Panc1 (cell line): Measurements from ENCODE around the gene PGA5. TPM values are rescaled to one million over a fixed set of nuclear protein-coding genes. Genes with fewer than 3 reads are reported as not detected.

ENCODE experiments used
- ATAC-seq: fragments of 200-7000 bp; cut with Tn5 transposase; 2 replicates; pipeline ENCODE4 v1.9.1; 2020; ENCODE audit warnings: mild to moderate bottlenecking, moderate library complexity
- BruUV-seq: library from RNA; stranded (reverse); fragments of 400-500 nt; replicated peaks from 2 replicates; lab custom pipeline; 2021; lab: Mats Ljungman, UMichigan
- CTCF ChIA-PET: fragments of 300-600 bp; sonication (Branson Sonifier 250); formaldehyde crosslinking; loops from one replicate; lab custom pipeline; 2022; ENCODE audit warnings: antibody characterized with exemption; lab: Charles Lee
- POLR2A ChIA-PET: fragments of 300-600 bp; sonication (Branson Sonifier 250); formaldehyde crosslinking; loops from one replicate; lab custom pipeline; 2022; ENCODE audit warnings: antibody characterized with exemption; lab: Charles Lee
- DNase-seq: peaks from one replicate; pipeline ENCODE4 v3.0.0-alpha.2; 2010; ENCODE audit warnings: low read depth, low spot score
- H3K27ac ChIP-seq: 2 replicates; pipeline ENCODE4 v1.5.1; 2011; ENCODE audit warnings: mild to moderate bottlenecking, low read length, inconsistent platforms
- H3K27me3 ChIP-seq: fragments of 200-500 bp; sonication (Bioruptor generic); 2 replicates; pipeline ENCODE4 v1.6.0; 2014; ENCODE audit warnings: low read length, inconsistent platforms; ENCODE audit not compliant: control insufficient read depth, insufficient read depth
- H3K36me3 ChIP-seq: fragments of 200-500 bp; sonication (Bioruptor generic); 2 replicates; pipeline ENCODE4 v1.5.1; 2014; ENCODE audit warnings: inconsistent platforms, mild to moderate bottlenecking, low read length, moderate library complexity; ENCODE audit not compliant: control insufficient read depth, insufficient read depth
- H3K4me1 ChIP-seq: 2 replicates; pipeline ENCODE4 v1.5.1; 2011; ENCODE audit warnings: inconsistent platforms, mild to moderate bottlenecking, low read length, moderate library complexity; ENCODE audit not compliant: control insufficient read depth, insufficient read depth
- H3K4me3 ChIP-seq, 2 experiments: 2 replicates each; pipeline ENCODE4 v1.5.1; 2011 to 2012; ENCODE audit warnings: low read depth in 2 of 2, low read length in 2 of 2, mild to moderate bottlenecking in 2 of 2, inconsistent platforms in 1 of 2, moderate library complexity in 1 of 2
- H3K9me3 ChIP-seq: fragments of 200-500 bp; sonication (Bioruptor generic); 2 replicates; pipeline ENCODE4 v1.5.1; 2014; ENCODE audit warnings: low read depth, mild to moderate bottlenecking, inconsistent platforms, low read length, moderate library complexity; ENCODE audit not compliant: control insufficient read depth, insufficient read depth
- CTCF ChIP-seq: fragments of 450-650 bp; IDR thresholded peaks from 2 replicates; pipeline ENCODE4 v1.5.1; 2017; ENCODE audit warnings: mild to moderate bottlenecking
- POLR2AphosphoS5 ChIP-seq: IDR thresholded peaks from 2 replicates; pipeline ENCODE4 v1.6.1; 2012; ENCODE audit warnings: mild to moderate bottlenecking, low read depth, low read length, moderate library complexity
- REST ChIP-seq, 2 experiments: IDR thresholded peaks; 2 replicates each; pipeline ENCODE4 v1.6.1; 2011 to 2012; ENCODE audit warnings: low read depth in 2 of 2, control low read depth in 1 of 2, low read length in 1 of 2, mild to moderate bottlenecking in 1 of 2, moderate library complexity in 1 of 2; ENCODE audit not compliant: insufficient read depth in 1 of 2
- SIN3A ChIP-seq: IDR thresholded peaks from 2 replicates; pipeline ENCODE4 v1.6.1; 2012; ENCODE audit warnings: low read depth, mild to moderate bottlenecking, low read length, moderate library complexity, borderline replicate concordance; ENCODE audit not compliant: insufficient read depth
- TCF7L2 ChIP-seq: IDR thresholded peaks from 2 replicates; pipeline ENCODE4 v1.6.1; 2011; ENCODE audit warnings: mild to moderate bottlenecking, low read depth, low read length, inconsistent platforms
- in situ Hi-C: cut with HindIII; loops from 2 replicates; pipeline ENCODE4 v1.10.0; 2016; ENCODE audit warnings: low sequenced_read_pairs, low pct_unique_long_range_greater_than_20kb
- intact Hi-C: fragments of 100-400 bp; cut with micrococcal nuclease; formaldehyde crosslinking; loops from one replicate; pipeline ENCODE4 v1.10.0; 2022; ENCODE audit not compliant: unreplicated experiment
- total RNA-seq: library from RNA; stranded (reverse); gene quantifications from one replicate; pipeline ENCODE4 v1.2.1, GENCODE V29; 2021; ENCODE audit not compliant: unreplicated experiment

The PGA5 gene
- total RNA-seq, 1 experiment from 2014 or later: not detected

- intact Hi-C loops (no loop called here), in situ Hi-C loops (no loop called here)
- Histone ChIP-seq H3K4me1 (no peaks in the 10 kb centered on the region), H3K9me3 (no peaks in the 10 kb centered on the region), H3K4me3 (no peak overlapping the region), H3K36me3 (no peaks in the 10 kb centered on the region), H3K27me3 (no peaks in the 10 kb centered on the region), H3K27ac (no peak overlapping the region)
- BruUV-seq: no TSS peak
- ATAC-seq (peak; percentile 94), DNase-seq (peak; percentile 56)
- TF ChIP-seq POLR2AphosphoS5 (no peak), CTCF (peak; percentile 94), TCF7L2 (no peak), REST (IDR thresholded peaks at IDR 0.05; ENCODE audit: insufficient read depth in 1 of 2, low read depth in 2 of 2, low read length in 1 of 2) (no peak), SIN3A (no peak)
- CTCF ChIA-PET: interaction anchor here (0.6 to 1.1 kb wide), 3 partner anchors 27 to 365 kb away, joined by 4 to 5 read pairs (median 5); no protein-coding TSS in a partner anchor
- POLR2A ChIA-PET: no interaction called here
These were observed 13.5 kb downstream of the PGA5 start for GRCh38 chr11:61254403-61255025.

GRCh38 chr11:61256710-61257482 lies 15.9 kb downstream of the PGA5 start:
- H3K4me3 ChIP-seq: no peak overlapping the region
- no peaks in the 10 kb centered on the region for H3K27me3 ChIP-seq
- TF ChIP-seq REST (IDR thresholded peaks at IDR 0.05; ENCODE audit: insufficient read depth in 1 of 2, low read depth in 2 of 2, low read length in 1 of 2) (no peak), TCF7L2 (no peak), CTCF (no peak), SIN3A (no peak), POLR2AphosphoS5 (no peak)
- H3K27ac ChIP-seq: no peak overlapping the region
- no peaks in the 10 kb centered on the region for H3K36me3 ChIP-seq
- in situ Hi-C loops: no loop called here
- intact Hi-C loops: no loop called here
- DNase-seq (no peak), ATAC-seq (no peak)
- POLR2A ChIA-PET: no interaction called here
- no peaks in the 10 kb centered on the region for H3K4me1 ChIP-seq
- H3K9me3 ChIP-seq: no peaks in the 10 kb centered on the region
- BruUV-seq: no TSS peak
- CTCF ChIA-PET: interaction anchor here (0.6 kb wide), 1 partner anchor 107 kb away, joined by 3 read pairs; no protein-coding TSS in a partner anchor
